SHP77 treated with DMSO at 0.1 percent for 48 hours (cell line): ENCODE data around the gene NELFB.

Experiments used
- DNase-seq: peaks from one replicate; lab custom pipeline; 2025; lab: John Stamatoyannopoulos, UW

Gene NELFB

GRCh38 chr9:137281345-137282116 lies 26.4 kb downstream of the NELFB start:
- no peak for DNase-seq

GRCh38 chr9:137286975-137287383 lies 31.9 kb downstream of the NELFB start:
- DNase-seq: peak; percentile 20

GRCh38 chr9:137293094-137293481 lies 38.0 kb downstream of the NELFB start:
- DNase-seq: no peak

GRCh38 chr9:137293482-137294090 lies 38.5 kb downstream of the NELFB start:
- DNase-seq: no peak

GRCh38 chr9:137294091-137294680 lies 39.1 kb downstream of the NELFB start:
- DNase-seq: peak; percentile 41

GRCh38 chr9:137294681-137295237 lies 39.6 kb downstream of the NELFB start:
- no peak for DNase-seq

GRCh38 chr9:137295238-137295811 lies 40.2 kb downstream of the NELFB start:
- DNase-seq: no peak

GRCh38 chr9:137295849-137296669 lies 40.9 kb downstream of the NELFB start:
- DNase-seq: no peak

- no peak for DNase-seq
Observed at GRCh38 chr9:137296670-137297664, 41.8 kb downstream of the NELFB start.

- DNase-seq: no peak
Observed at GRCh38 chr9:137297966-137298365, 42.8 kb downstream of the NELFB start.

GRCh38 chr9:137298401-137299202 lies 43.5 kb downstream of the NELFB start:
- no peak for DNase-seq

GRCh38 chr9:137299203-137299565 lies 44.1 kb downstream of the NELFB start:
- no peak for DNase-seq

GRCh38 chr9:137299938-137300337 lies 44.8 kb downstream of the NELFB start:
- DNase-seq: no peak

- no peak for DNase-seq
Observed at GRCh38 chr9:137300567-137301080, 45.5 kb downstream of the NELFB start.

GRCh38 chr9:137301081-137301947 lies 46.2 kb downstream of the NELFB start:
- no peak for DNase-seq

GRCh38 chr9:137302118-137302448 lies 47.0 kb downstream of the NELFB start, which contains the start of gene NRARP:
TSS of gene NRARP (minus strand) at chr9:137302271. CDS start at chr9:137301928, 343 bp downstream.
- DNase-seq: peak; percentile 36

GRCh38 chr9:137302449-137303150 lies 47.5 kb downstream of the NELFB start:
- DNase-seq: no peak
